Transverse colon (tissue), 4 donors: ENCODE measurements around the gene KIAA0408. TPM values are rescaled to one million over a fixed set of nuclear protein-coding genes. Genes with fewer than 3 reads are reported as not detected.

ENCODE experiments used
- DNase-seq: peaks from one replicate; pipeline ENCODE4 v3.0.0-alpha.2; 2019
- H3K27ac ChIP-seq, 4 donors: fragments of 200-600 bp; sonication (generic); 2 replicates each; pipeline ENCODE4 v1.5.1; 2016 to 2018; ENCODE audit warnings: inconsistent platforms in 4 of 4
- H3K27me3 ChIP-seq: fragments of 200-600 bp; sonication (generic); 2 replicates; pipeline ENCODE4 v1.5.1; 2017; ENCODE audit warnings: inconsistent platforms
- H3K36me3 ChIP-seq, 4 donors: fragments of 200-600 bp; sonication (generic); 2 replicates each; pipeline ENCODE4 v1.5.1; 2017 to 2019; ENCODE audit warnings: inconsistent platforms in 4 of 4
- H3K4me1 ChIP-seq, 4 donors: fragments of 200-600 bp; sonication (generic); 2 replicates each; pipeline ENCODE4 v1.5.1; 2017 to 2020; ENCODE audit warnings: inconsistent platforms in 4 of 4
- H3K4me3 ChIP-seq, 4 donors: fragments of 200-600 bp; sonication (generic); 1 replicate in 1 of 4; 2 replicates in 3 of 4; pipeline versions ENCODE4 v1.5.1 to v1.6.1; 2017 to 2019; ENCODE audit warnings: inconsistent platforms in 4 of 4
- H3K9me3 ChIP-seq, 2 donors: fragments of 200-600 bp; sonication (generic); 2 replicates each; pipeline ENCODE4 v1.5.1; 2017 to 2019; ENCODE audit warnings: inconsistent platforms in 2 of 2
- EP300 ChIP-seq: sonication (generic); formaldehyde crosslinking; IDR thresholded peaks from one replicate; pipeline ENCODE4 v1.6.1; 2017; ENCODE audit warnings: antibody characterized with exemption, low read depth
- POLR2A ChIP-seq: fragments of 450-650 bp; IDR thresholded peaks from one replicate; pipeline ENCODE4 v1.6.1; 2016; ENCODE audit warnings: antibody characterized with exemption, mild to moderate bottlenecking, moderate library complexity
- POLR2AphosphoS5 ChIP-seq, 3 donors: sonication (generic); formaldehyde crosslinking; IDR thresholded peaks; one replicate each; pipeline ENCODE4 v1.6.1; 2016; ENCODE audit warnings: antibody characterized with exemption in 3 of 3
- WGBS, 2 donors: methylation state at CpG; one replicate each; pipeline ENCODE4 v1.1.5; 2018; ENCODE audit warnings: low coverage in 1 of 2; 5-methylcytosine and 5-hydroxymethylcytosine counted together
- in situ Hi-C, 4 donors: fragments of 200-750 bp; cut with MboI; loops; one replicate each; pipeline versions ENCODE4 v1.15.0 to v1.15.1; 2017; ENCODE audit warnings: low sequenced_read_pairs in 3 of 4, low pct_ligation_motif_present in 1 of 4, low pct_unique_long_range_greater_than_20kb in 1 of 4
- intact Hi-C: fragments of 100-400 bp; cut with DNase I; formaldehyde crosslinking; loops from one replicate; pipeline ENCODE4 v1.15.1; 2023; ENCODE audit warnings: low total_unique reads
- total RNA-seq, 4 donors: library from RNA; depleted of rRNA; stranded (reverse); fragments of >200 nt; gene quantifications; one replicate each; pipeline ENCODE4 v1.1.0, GENCODE V29; 2016
- TF ChIP-seq, protein P1 (sequence below), 5 experiments: fragments of 200-600 bp in 3 of 5; fragments of 450-650 bp in 2 of 5; sonication (generic) in 3 of 5; IDR thresholded peaks; 1 replicate in 2 of 5; 2 replicates in 3 of 5; pipeline ENCODE4 v1.5.1; 2016 to 2017; ENCODE audit warnings: antibody characterized with exemption in 5 of 5, inconsistent platforms in 3 of 5, mild to moderate bottlenecking in 2 of 5, moderate library complexity in 1 of 5

KIAA0408 gene
- total RNA-seq, 4 donors from 2014 or later = 4.9 to 8.9 (median 7.3) TPM

DNA sequence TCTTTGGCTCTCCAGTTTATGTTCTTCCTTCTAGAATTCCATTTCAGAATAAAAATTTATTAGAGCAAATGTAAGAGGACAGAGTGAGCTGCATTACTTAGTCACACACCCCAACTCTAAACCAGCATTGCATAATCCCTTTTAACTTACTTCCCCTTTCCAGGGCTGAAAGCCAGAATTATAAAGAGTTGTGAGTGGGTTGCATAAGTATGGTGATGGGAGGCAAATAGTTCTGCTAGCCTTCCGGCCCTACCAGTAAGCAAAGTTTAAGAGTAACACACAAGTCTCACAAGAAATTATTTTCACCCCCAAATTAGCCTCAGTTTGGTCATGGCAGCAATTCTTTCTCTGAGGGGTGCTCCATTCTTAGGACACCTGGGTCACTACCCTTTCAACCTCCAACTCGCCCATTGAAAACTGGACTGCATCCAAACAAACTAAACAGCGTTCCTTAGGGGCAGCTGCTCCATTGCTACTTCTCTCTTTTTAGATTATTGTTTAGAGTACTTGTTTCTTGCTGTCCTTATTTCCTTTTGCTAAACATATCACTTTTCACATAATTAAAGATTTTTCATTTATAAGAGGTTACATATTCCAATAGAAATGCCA is 1.6 kb downstream of the KIAA0408 start:
- in situ Hi-C loops (no loop called here), intact Hi-C loops (no loop called here)
- peak overlapping the region in 2 of 4 donors; percentile 15 to 41 for H3K4me3 ChIP-seq
- DNase-seq = no peak
- TF ChIP-seq POLR2AphosphoS5 (IDR thresholded peaks at IDR 0.05) = peak in 1 of 3 donors; percentile 47
- TF ChIP-seq POLR2A = no peak
- no peak for TF ChIP-seq EP300
- TF ChIP-seq, protein P1, sequence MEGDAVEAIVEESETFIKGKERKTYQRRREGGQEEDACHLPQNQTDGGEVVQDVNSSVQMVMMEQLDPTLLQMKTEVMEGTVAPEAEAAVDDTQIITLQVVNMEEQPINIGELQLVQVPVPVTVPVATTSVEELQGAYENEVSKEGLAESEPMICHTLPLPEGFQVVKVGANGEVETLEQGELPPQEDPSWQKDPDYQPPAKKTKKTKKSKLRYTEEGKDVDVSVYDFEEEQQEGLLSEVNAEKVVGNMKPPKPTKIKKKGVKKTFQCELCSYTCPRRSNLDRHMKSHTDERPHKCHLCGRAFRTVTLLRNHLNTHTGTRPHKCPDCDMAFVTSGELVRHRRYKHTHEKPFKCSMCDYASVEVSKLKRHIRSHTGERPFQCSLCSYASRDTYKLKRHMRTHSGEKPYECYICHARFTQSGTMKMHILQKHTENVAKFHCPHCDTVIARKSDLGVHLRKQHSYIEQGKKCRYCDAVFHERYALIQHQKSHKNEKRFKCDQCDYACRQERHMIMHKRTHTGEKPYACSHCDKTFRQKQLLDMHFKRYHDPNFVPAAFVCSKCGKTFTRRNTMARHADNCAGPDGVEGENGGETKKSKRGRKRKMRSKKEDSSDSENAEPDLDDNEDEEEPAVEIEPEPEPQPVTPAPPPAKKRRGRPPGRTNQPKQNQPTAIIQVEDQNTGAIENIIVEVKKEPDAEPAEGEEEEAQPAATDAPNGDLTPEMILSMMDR (IDR thresholded peaks at IDR 0.05) = no peak
- no peaks in the 10 kb centered on the region for H3K27me3 ChIP-seq
- H3K36me3 ChIP-seq = no peaks in the 10 kb centered on the region
- peak overlapping the region; percentile 27 to 85 (median 80) for H3K27ac ChIP-seq
- H3K9me3 ChIP-seq = no peaks in the 10 kb centered on the region
- peaks cover 0 to 6% (median 0%) of the 10 kb centered on the region in 4 donors for H3K4me1 ChIP-seq
- WGBS, 2 donors = 46 to 47% methylated on average over 3 of the region's 3 CpGs

DNA sequence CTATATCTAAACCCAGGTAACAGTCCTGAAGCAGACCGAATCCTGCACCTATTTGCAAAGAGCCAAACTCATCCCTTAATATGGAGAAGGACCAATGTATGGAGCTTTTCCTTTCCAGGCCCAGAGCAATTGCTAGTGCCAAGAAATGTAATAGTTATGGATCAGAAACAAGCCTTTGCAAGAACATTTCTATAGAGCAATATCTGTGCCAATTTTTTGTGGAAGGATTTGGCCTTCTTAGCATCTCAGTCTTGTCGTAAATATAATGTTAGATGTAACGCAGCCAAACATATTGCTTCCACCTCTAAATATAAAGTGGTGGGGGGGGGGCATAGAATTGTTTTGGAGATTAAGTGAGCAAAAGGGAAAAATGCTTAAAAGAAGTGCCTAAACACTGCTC is 2.7 kb downstream of the KIAA0408 start:
- Histone ChIP-seq H3K27me3 (no peaks in the 10 kb centered on the region), H3K4me1 (peaks cover 0 to 5% (median 0%) of the 10 kb centered on the region in 4 donors), H3K4me3 (no peak overlapping the region), H3K36me3 (no peaks in the 10 kb centered on the region), H3K27ac (peak overlapping the region; percentile 10 to 85 (median 80)), H3K9me3 (no peaks in the 10 kb centered on the region)
- in situ Hi-C loops = no loop called here
- intact Hi-C loops = no loop called here
- WGBS, 2 donors = 80 to 87% methylated on average over 3 of the region's 3 CpGs
- no peak for DNase-seq
- TF ChIP-seq EP300 (no peak), POLR2AphosphoS5 (IDR thresholded peaks at IDR 0.05) (no peak), POLR2A (no peak)
- TF ChIP-seq, protein P1 (IDR thresholded peaks at IDR 0.05) = no peak

DNA sequence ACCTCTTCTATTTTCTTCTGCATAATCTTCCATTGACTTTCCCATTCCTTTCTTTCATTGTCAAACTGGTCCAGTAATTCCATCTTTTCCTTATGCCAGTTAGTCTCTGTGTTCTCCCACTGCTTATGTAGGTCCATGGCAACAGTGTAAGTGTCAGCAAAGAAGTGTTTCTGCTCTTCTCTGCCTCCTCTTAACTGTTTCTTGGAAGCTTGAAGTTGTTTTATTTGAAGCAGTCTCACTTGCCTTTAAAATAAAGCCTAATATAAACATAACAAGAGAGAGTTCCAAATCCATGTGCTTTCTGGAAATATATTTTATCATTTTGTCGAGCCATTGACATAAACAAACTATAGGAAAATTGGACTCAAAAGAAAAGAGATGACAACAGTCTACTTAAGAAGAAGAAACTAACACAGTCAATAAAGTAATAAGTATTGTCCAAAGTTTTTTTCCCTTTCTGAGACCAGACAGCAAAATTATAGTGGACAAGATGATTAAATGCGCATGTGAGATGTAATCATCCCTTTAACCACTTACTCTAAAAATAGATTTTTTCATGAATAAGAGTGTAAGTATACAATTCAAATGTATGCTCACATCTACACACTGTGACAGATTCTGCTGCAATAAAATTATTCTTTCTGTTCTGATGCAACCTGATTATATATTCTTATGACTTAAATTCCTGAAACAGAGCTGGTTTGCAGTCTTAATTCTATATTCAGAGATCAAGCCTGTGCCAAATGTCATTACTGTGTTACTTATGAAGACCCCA is 5.2 kb downstream of the KIAA0408 start:
- Histone ChIP-seq H3K9me3 (no peaks in the 10 kb centered on the region), H3K27me3 (no peaks in the 10 kb centered on the region), H3K27ac (peak overlapping the region in 3 of 4 donors; percentile 10 to 56 (median 19)), H3K4me1 (peaks cover 0 to 5% (median 0%) of the 10 kb centered on the region in 4 donors), H3K4me3 (no peak overlapping the region), H3K36me3 (no peaks in the 10 kb centered on the region)
- WGBS, 2 donors = 48 to 63% methylated on average over 2 of the region's 2 CpGs
- in situ Hi-C loops (no loop called here), intact Hi-C loops (no loop called here)
- no peak for DNase-seq
- TF ChIP-seq, protein P1 (IDR thresholded peaks at IDR 0.05) = no peak
- TF ChIP-seq POLR2A = no peak
- TF ChIP-seq EP300 = no peak
- no peak for TF ChIP-seq POLR2AphosphoS5 (IDR thresholded peaks at IDR 0.05)

DNA sequence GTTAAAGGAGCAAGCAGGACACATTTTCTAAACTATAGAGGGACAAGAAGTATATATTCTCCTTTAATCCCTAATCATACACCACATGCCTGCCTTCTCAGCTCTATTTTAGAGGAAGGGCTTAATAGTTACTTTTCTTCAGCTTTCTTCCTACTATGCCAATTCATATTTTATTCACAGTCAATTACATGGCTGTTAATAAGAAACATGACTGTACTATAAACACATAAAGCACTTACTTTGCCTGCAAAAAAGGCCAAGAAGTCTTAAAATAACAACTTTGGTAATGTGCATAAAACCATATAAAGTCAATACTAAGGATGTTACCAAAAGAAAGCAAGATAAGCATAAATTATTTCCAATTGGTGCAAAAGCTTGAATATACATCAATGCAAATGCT is 6.4 kb downstream of the KIAA0408 start:
- Histone ChIP-seq H3K4me3 (no peak overlapping the region), H3K36me3 (no peaks in the 10 kb centered on the region), H3K9me3 (no peaks in the 10 kb centered on the region), H3K27me3 (no peaks in the 10 kb centered on the region), H3K4me1 (no peaks in the 10 kb centered on the region), H3K27ac (no peak overlapping the region)
- in situ Hi-C loops (no loop called here), intact Hi-C loops (no loop called here)
- TF ChIP-seq, protein P1 (IDR thresholded peaks at IDR 0.05) = no peak
- TF ChIP-seq EP300 (no peak), POLR2AphosphoS5 (IDR thresholded peaks at IDR 0.05) (no peak), POLR2A (no peak)
- no peak for DNase-seq
